IMR-90 (cell line): Measurements from ENCODE around the gene NELL1. TPM values are rescaled to one million over a fixed set of nuclear protein-coding genes. Genes with fewer than 3 reads are reported as not detected.

ENCODE experiments used
- ATAC-seq: fragments of 200-7000 bp; cut with Tn5 transposase; 2 replicates; pipeline ENCODE4 v1.9.1; 2020; ENCODE audit warnings: low read depth, mild to moderate bottlenecking, moderate library complexity
- BruUV-seq: library from RNA; stranded (reverse); fragments of 400-500 nt; replicated peaks from 2 replicates; lab custom pipeline; 2021; lab: Mats Ljungman, UMichigan
- CTCF ChIA-PET: fragments of 300-600 bp; formaldehyde crosslinking; extraction: SDS; loops from one replicate; lab custom pipeline; 2021; ENCODE audit warnings: antibody characterized with exemption; lab: Yijun Ruan, JAX
- POLR2A ChIA-PET: fragments of 300-600 bp; sonication (Branson Sonifier 250); formaldehyde crosslinking; loops from one replicate; lab custom pipeline; 2022; ENCODE audit warnings: antibody characterized with exemption; ENCODE audit not compliant: unreplicated experiment; lab: Charles Lee
- DNase-seq: peaks from one replicate; pipeline ENCODE4 v3.0.0; 2013
- H2AFZ ChIP-seq: replicated peaks from 2 replicates; pipeline ENCODE3; 2013; ENCODE audit warnings: low read length, mild to moderate bottlenecking; ENCODE audit not compliant: poor library complexity
- H2AK5ac ChIP-seq: 2 replicates; pipeline ENCODE4 v1.6.1; 2013; ENCODE audit warnings: low read depth, low read length, inconsistent platforms
- H2AK9ac ChIP-seq: replicated peaks from 2 replicates; pipeline ENCODE3; 2013; ENCODE audit warnings: mild to moderate bottlenecking, low read depth, low read length, moderate library complexity; ENCODE audit not compliant: poor library complexity
- H2BK120ac ChIP-seq: 2 replicates; pipeline ENCODE4 v1.6.1; 2013; ENCODE audit warnings: low read depth, low read length, inconsistent platforms
- H2BK15ac ChIP-seq: 3 replicates; pipeline ENCODE4 v1.6.1; 2013; ENCODE audit warnings: low read depth, low read length, inconsistent platforms
- H2BK20ac ChIP-seq: 2 replicates; pipeline ENCODE4 v1.6.1; 2013; ENCODE audit warnings: low read depth, mild to moderate bottlenecking, inconsistent platforms, low read length, moderate library complexity
- H2BK5ac ChIP-seq: 2 replicates; pipeline ENCODE4 v1.6.1; 2013; ENCODE audit warnings: mild to moderate bottlenecking, low read depth, low read length, inconsistent platforms; ENCODE audit not compliant: poor library complexity, severe bottlenecking
- H3K14ac ChIP-seq: replicated peaks from 2 replicates; pipeline ENCODE4 v1.6.1; 2013; ENCODE audit warnings: low read depth, low read length, inconsistent platforms
- H3K18ac ChIP-seq: 2 replicates; pipeline ENCODE4 v1.6.1; 2013; ENCODE audit warnings: low read depth, low read length, control low read depth
- H3K23ac ChIP-seq: 2 replicates; pipeline ENCODE4 v1.6.1; 2013; ENCODE audit warnings: low read depth, low read length, inconsistent platforms
- H3K27ac ChIP-seq: 2 replicates; pipeline ENCODE4 v1.5.1; 2013; ENCODE audit warnings: mild to moderate bottlenecking, control low read depth, low read length; ENCODE audit not compliant: insufficient read depth
- H3K27me3 ChIP-seq: 2 replicates; pipeline ENCODE4 v1.6.1; 2013; ENCODE audit warnings: low read length; ENCODE audit not compliant: control insufficient read depth, insufficient read depth
- H3K36me3 ChIP-seq: 2 replicates; pipeline ENCODE4 v1.6.1; 2013; ENCODE audit warnings: low read length, mixed read lengths; ENCODE audit not compliant: control insufficient read depth, insufficient read depth
- H3K4ac ChIP-seq: 2 replicates; pipeline ENCODE4 v1.6.1; 2013; ENCODE audit warnings: low read depth, low read length, inconsistent platforms
- H3K4me1 ChIP-seq: 2 replicates; pipeline ENCODE4 v1.6.1; 2013; ENCODE audit warnings: low read length, mixed read lengths; ENCODE audit not compliant: control insufficient read depth, insufficient read depth
- H3K4me2 ChIP-seq: 2 replicates; pipeline ENCODE4 v1.6.1; 2013; ENCODE audit warnings: low read depth, mild to moderate bottlenecking, control low read depth, low read length, moderate library complexity
- H3K4me3 ChIP-seq: 2 replicates; pipeline ENCODE4 v1.5.1; 2013; ENCODE audit warnings: low read depth, mild to moderate bottlenecking, control low read depth, low read length, moderate library complexity; ENCODE audit not compliant: insufficient read depth
- H3K56ac ChIP-seq: 2 replicates; pipeline ENCODE4 v1.6.1; 2013; ENCODE audit warnings: low read length, inconsistent platforms; ENCODE audit not compliant: insufficient read depth; ENCODE audit errors: extremely low read depth
- H3K79me1 ChIP-seq, 2 experiments: 2 replicates each; pipeline ENCODE4 v1.6.1; 2013; ENCODE audit warnings: low read length in 2 of 2, inconsistent platforms in 1 of 2, low read depth in 1 of 2
- H3K9ac ChIP-seq: 2 replicates; pipeline ENCODE4 v1.6.1; 2013; ENCODE audit warnings: low read depth, low read length, control low read depth
- H3K9me1 ChIP-seq: 2 replicates; pipeline ENCODE4 v1.6.1; 2013; ENCODE audit warnings: low read length, inconsistent platforms; ENCODE audit not compliant: insufficient read depth
- H3K9me3 ChIP-seq: 2 replicates; pipeline ENCODE4 v1.6.1; 2013; ENCODE audit warnings: low read length; ENCODE audit not compliant: control insufficient read depth, insufficient read depth
- H4K20me1 ChIP-seq: 2 replicates; pipeline ENCODE4 v1.6.1; 2013; ENCODE audit warnings: low read length, inconsistent platforms; ENCODE audit not compliant: insufficient read depth
- H4K5ac ChIP-seq: 2 replicates; pipeline ENCODE4 v1.6.1; 2013; ENCODE audit warnings: mild to moderate bottlenecking, low read depth, low read length, control low read depth
- H4K8ac ChIP-seq, 2 experiments: 2 replicates each; pipeline ENCODE4 v1.6.1; 2013; ENCODE audit warnings: low read depth in 2 of 2, low read length in 2 of 2, control low read depth in 1 of 2, inconsistent platforms in 1 of 2
- H4K91ac ChIP-seq: 2 replicates; pipeline ENCODE4 v1.6.1; 2013; ENCODE audit warnings: low read depth, low read length, inconsistent platforms; ENCODE audit not compliant: insufficient read depth
- BHLHE40 ChIP-seq: fragments of 150-350 bp; IDR thresholded peaks from 2 replicates; pipeline ENCODE4 v1.6.1; 2016; ENCODE audit warnings: mild to moderate bottlenecking, low read depth, low read length
- CEBPB ChIP-seq: IDR thresholded peaks from 2 replicates; pipeline ENCODE4 v1.6.1; 2012; ENCODE audit warnings: low read depth, low read length, improper control_type of control experiment
- CTCF ChIP-seq: conservative IDR thresholded peaks from 2 replicates; pipeline ENCODE4 v1.5.1; 2012; ENCODE audit warnings: mild to moderate bottlenecking, low read depth, low read length, improper control_type of control experiment
- FOS ChIP-seq: fragments of 150-350 bp; IDR thresholded peaks from 2 replicates; pipeline ENCODE4 v1.6.1; 2016; ENCODE audit warnings: low read depth, low read length
- MAFK ChIP-seq: IDR thresholded peaks from 2 replicates; pipeline ENCODE4 v1.6.1; 2012; ENCODE audit warnings: low read depth, low read length, improper control_type of control experiment
- MXI1 ChIP-seq: IDR thresholded peaks from 2 replicates; pipeline ENCODE4 v1.6.1; 2012; ENCODE audit warnings: low read depth, mild to moderate bottlenecking, low read length, moderate library complexity, borderline replicate concordance
- NFE2L2 ChIP-seq: fragments of 150-350 bp; IDR thresholded peaks from 2 replicates; pipeline ENCODE4 v1.6.1; 2016; ENCODE audit warnings: low read depth, mild to moderate bottlenecking, low read length
- POLR2A ChIP-seq: IDR thresholded peaks from 2 replicates; pipeline ENCODE4 v1.6.1; 2012; ENCODE audit warnings: mild to moderate bottlenecking, low read depth, low read length
- RAD21 ChIP-seq: IDR thresholded peaks from 2 replicates; pipeline ENCODE4 v1.6.1; 2012; ENCODE audit warnings: low read length, improper control_type of control experiment
- RCOR1 ChIP-seq: IDR thresholded peaks from 2 replicates; pipeline ENCODE4 v1.6.1; 2012; ENCODE audit warnings: mild to moderate bottlenecking, low read length, improper control_type of control experiment; ENCODE audit not compliant: insufficient replicate concordance
- RFX5 ChIP-seq: IDR thresholded peaks from 2 replicates; pipeline ENCODE4 v1.8.0; 2012; ENCODE audit warnings: low read depth, mild to moderate bottlenecking, low read length, moderate library complexity
- WGBS, 2 experiments: methylation state at CpG; one replicate each; pipeline versions ENCODE4 v1.1.5 to v1.1.7; 2013; ENCODE audit warnings: missing lambda C conversion rate in 2 of 2; ENCODE audit not compliant: insufficient read length in 1 of 2; ENCODE audit errors: extremely low coverage in 2 of 2; 5-methylcytosine and 5-hydroxymethylcytosine counted together
- dilution Hi-C: fragments of 300-500 bp; cut with HindIII; formaldehyde crosslinking; loops from one replicate; pipeline ENCODE4 v1.14.3; 2018; ENCODE audit warnings: low sequenced_read_pairs; ENCODE audit not compliant: unreplicated experiment
- in situ Hi-C: fragments of 300-500 bp; cut with MboI; formaldehyde crosslinking; loops from 3 replicates; pipeline ENCODE4 v1.14.3; 2019; ENCODE audit warnings: low sequenced_read_pairs, inconsistent platforms, mixed read lengths
- intact Hi-C: fragments of 100-400 bp; cut with micrococcal nuclease; formaldehyde crosslinking; loops from 2 replicates; pipeline ENCODE4 v1.10.0; 2022
- polyA plus RNA-seq, 3 experiments: library from polyadenylated mRNA; depleted of rRNA; stranded (reverse); fragments of >200 nt; gene quantifications; 2 replicates each; pipeline ENCODE4 v1.2.3, GENCODE V29; 2012; ENCODE audit warnings: low replicate concordance in 1 of 3
- total RNA-seq: library from RNA; depleted of rRNA; stranded (reverse); fragments of >200 nt; gene quantifications from 2 replicates; pipeline ENCODE4 v1.2.3, GENCODE V29; 2012
- TF ChIP-seq, protein P1 (sequence below): fragments of 150-350 bp; IDR thresholded peaks from 2 replicates; pipeline ENCODE4 v1.6.1; 2017; ENCODE audit warnings: mild to moderate bottlenecking, antibody characterized with exemption, low read length, low read depth

NELL1 gene
- total and polyA plus RNA-seq, 2 of the 4 experiments (the other 2 are of a cell fraction): not detected

DNA sequence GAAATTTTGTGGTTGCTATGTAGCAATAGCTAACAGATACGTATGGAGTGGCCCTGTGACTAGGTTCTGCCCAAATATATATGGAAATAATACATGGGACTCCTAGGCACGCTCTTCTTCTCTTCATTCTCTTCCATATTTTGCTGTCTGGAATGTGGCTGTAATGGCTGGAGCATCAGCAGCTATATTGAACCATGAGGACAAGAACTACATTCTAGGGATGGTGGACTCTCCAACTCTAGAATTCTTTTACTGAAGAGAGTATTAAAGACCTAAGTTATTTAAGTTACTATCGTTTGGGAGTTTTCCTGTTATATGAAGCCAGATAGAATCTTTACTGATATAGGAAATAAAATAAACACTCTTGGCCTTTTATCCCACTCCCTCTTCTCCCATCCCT, 7.5 kb upstream of the NELL1 start:
- intact Hi-C loops: no loop called here
- Histone ChIP-seq H4K20me1 (no peaks in the 10 kb centered on the region), H3K27me3 (no peaks in the 10 kb centered on the region), H3K4me2 (no peak overlapping the region), H3K14ac (no peak overlapping the region), H3K4me3 (no peak overlapping the region), H3K9me3 (no peaks in the 10 kb centered on the region), H2AFZ (no peak overlapping the region), H3K79me1 (no peaks in the 10 kb centered on the region), H2AK5ac (no peak overlapping the region), H3K18ac (no peak overlapping the region), H3K4ac (no peak overlapping the region), H3K9ac (no peak overlapping the region), H3K23ac (no peak overlapping the region), H4K91ac (no peak overlapping the region), H3K36me3 (no peaks in the 10 kb centered on the region), H2BK5ac (no peak overlapping the region), H3K4me1 (no peaks in the 10 kb centered on the region), H2BK20ac (no peak overlapping the region), H3K9me1 (no peaks in the 10 kb centered on the region), H4K5ac (no peak overlapping the region), H2BK120ac (no peak overlapping the region), H2BK15ac (no peak overlapping the region), H4K8ac (no peak overlapping the region), H2AK9ac (no peak overlapping the region), H3K27ac (no peak overlapping the region), H3K56ac (no peak overlapping the region)
- in situ Hi-C loops: no loop called here
- DNase-seq (no peak), ATAC-seq (no peak)
- TF ChIP-seq CEBPB: no peak
- TF ChIP-seq RCOR1: no peak
- no peak for TF ChIP-seq FOS
- no peak for TF ChIP-seq POLR2A
- no peak for TF ChIP-seq MXI1
- TF ChIP-seq NFE2L2: no peak
- no peak for TF ChIP-seq CTCF
- no peak for TF ChIP-seq RAD21
- TF ChIP-seq, protein P1, sequence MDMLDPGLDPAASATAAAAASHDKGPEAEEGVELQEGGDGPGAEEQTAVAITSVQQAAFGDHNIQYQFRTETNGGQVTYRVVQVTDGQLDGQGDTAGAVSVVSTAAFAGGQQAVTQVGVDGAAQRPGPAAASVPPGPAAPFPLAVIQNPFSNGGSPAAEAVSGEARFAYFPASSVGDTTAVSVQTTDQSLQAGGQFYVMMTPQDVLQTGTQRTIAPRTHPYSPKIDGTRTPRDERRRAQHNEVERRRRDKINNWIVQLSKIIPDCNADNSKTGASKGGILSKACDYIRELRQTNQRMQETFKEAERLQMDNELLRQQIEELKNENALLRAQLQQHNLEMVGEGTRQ: no peak
- no peak for TF ChIP-seq RFX5
- no peak for TF ChIP-seq BHLHE40
- no peak for TF ChIP-seq MAFK
- dilution Hi-C loops: no loop called here
- CTCF ChIA-PET: no interaction called here
- no CpG with 5 or more reads among the region's 3 CpGs for WGBS, 2 experiments
- POLR2A ChIA-PET: no interaction called here
- no TSS peak for BruUV-seq
